ENCODE results near the gene AFDN.

The AFDN gene

DNA sequence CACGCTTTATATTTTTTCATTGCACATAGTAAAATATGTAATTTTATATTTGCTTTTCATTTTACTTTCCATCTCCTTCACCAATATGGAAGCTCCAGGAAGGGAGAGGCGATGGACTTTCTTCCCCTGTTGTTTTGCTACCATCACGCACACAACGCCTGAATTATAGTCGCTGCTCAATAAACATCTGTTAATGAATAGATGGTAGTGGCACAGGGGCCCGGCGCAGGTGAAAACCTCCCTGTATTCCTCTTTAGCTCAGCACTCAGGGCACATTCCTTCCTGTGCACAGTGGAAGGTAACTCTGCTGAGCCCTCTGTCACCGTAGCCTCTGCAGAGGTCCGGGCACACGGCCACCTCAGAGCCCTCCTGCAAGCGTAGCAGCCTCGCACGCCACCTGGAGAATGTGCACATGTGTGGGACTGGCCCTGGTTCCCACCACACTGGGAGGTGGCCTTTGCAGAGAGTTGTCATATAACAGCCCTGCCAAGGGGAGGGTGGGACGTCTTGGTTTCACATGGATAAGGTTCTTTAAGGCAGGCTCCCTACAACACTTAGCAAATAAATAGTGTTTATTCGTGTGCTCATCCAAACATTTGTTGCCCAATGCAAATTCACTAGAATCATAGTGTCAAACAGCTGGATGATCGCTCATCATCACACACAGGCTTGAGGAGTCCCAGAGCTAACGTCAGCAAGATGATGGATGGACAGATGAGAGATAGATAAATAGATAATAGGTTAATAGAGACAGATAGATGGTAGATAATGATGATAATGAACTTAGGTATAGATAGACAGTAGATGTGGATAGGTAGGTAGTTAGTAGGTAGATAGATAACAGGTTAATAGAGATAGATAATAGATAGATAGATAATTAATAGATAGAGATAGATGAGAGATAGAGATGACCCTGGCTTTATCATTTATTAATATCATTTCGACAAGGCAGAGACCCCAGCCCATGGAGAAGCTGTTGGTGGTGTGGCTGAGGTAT lies 32.3 kb upstream of the AFDN start:
- no peak for DNase-seq

GRCh38 chr6:167795321-167795811 lies 31.3 kb upstream of the AFDN start:
- DNase-seq, result no peak

DNA sequence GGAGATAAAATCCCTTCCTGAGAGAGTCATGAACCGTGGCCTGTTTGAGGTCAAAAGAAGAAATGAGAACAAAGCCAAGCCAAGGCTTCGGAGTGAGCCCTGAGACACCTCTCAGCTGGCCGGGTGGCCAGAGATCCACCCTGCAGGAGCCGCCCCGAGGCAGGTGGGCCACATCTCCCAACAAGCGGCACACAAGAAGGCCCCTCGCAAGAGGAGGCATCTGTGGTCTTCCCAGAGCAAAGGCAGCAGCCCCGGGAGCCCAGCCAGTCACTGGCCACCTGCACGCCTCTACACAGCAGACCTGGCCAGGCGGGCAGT lies 30.9 kb upstream of the AFDN start:
- no peak for DNase-seq

DNA sequence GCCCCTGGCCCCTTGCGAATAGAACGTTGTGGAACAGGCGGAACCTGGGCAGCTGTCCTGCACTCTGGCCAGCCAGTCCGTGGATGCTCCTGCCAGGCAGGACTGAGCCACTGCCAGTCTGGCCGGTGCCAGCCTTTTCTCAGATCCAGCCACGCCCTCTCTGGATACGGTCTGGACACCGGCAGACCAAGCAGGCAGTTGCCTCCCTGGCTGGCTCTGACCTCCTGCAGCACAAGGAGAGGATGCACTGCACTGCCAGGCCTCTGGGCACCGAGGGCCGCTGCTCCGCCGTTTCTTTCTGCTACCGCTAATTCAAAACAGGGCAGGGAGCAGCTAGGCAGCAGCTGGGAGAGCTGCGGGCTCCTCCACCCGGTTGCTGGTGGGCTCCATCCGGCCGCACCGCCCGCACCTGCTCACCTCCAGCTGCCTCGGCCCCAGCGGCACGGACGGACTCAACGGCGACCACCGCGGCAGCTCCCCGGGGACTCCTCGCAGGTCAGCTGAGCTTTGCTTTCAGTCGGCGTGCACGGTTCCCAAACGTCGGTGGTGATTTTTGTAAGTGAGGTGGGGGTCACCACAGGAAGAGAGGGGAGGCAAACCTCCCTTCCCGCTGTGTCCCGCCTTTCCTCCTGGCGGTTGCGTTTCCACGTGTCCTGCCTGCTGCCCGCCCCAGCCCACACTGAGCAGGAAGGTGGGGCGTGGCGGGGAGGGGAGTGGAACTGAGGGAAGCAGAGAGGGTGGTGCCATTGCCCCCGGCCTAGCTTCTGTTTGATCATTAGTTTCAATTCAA lies 30.3 kb upstream of the AFDN start:
- DNase-seq, result peak in 29 of 51 donors; percentile 7 to 69 (median 28)

DNA sequence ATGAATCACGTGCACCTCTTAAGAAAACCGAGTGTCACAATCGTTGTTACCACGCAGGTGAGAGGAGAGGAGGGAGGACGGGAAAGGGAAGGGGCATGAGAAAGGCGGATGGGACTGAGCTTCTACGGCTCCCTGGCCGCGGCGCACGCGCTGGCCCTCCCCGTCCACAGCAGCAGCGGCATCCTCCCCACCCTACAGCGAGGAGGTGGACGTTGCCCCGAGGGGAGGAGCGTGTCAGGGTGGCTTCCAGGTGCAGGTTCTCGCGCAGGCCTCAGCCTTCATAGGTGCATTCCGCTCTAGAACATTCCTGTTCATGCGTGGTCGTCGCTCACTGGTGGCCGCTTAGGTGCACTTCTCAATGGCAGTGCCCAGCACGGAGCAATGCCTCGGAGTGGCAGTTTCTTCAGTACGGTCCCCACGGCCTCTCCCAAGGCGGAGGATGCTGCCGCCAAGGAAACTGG lies 29.7 kb upstream of the AFDN start:
- no peak for DNase-seq

- no peak for DNase-seq
These were observed 29.0 kb upstream of the AFDN start for GRCh38 chr6:167797476-167798265.

DNA sequence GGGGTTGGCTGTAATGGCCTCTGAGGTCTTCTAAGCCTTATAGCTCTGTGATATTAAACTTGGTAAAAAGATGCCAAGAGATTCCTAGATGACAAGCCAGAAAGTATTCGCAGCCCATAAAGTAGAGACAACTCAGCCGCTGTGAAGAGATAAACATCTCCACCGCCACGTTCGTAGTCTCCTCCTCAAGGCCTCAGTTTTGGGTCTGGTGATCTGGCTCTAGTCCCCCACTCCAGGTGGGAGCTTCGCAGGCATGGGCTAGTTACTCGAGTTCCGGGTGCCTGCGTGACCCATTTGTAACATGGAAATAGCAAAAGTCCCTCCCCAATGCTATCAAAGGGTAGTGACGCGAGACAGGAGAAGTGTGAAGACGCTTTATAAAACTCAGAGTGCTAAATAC lies 28.3 kb upstream of the AFDN start:
- no peak for DNase-seq

GRCh38 chr6:167799033-167799821 lies 27.5 kb upstream of the AFDN start:
- DNase-seq, result peak in 23 of 51 donors; percentile 5 to 50 (median 23)

- no peak for DNase-seq
These were observed 26.2 kb upstream of the AFDN start for GRCh38 chr6:167800549-167800948.

DNA sequence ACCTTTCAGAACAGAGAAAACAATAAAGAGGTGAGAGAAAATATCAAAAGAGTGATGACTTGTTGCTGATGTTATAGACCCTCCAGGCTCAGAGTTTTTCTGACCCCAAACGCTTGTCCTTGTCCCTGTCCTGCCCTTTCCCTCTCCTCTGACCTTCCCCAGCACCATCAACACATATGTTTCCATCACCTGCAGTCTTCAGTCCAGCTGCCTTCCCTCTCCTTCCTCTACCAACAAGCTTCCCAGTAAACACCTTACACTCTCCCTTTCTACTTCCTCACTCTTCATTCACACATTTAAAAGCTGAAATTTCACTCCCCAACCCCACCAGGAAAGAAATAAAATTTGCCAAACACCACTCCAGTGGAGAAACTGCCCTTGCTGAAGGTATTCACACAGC lies 25.4 kb upstream of the AFDN start:
- DNase-seq, result no peak

DNA sequence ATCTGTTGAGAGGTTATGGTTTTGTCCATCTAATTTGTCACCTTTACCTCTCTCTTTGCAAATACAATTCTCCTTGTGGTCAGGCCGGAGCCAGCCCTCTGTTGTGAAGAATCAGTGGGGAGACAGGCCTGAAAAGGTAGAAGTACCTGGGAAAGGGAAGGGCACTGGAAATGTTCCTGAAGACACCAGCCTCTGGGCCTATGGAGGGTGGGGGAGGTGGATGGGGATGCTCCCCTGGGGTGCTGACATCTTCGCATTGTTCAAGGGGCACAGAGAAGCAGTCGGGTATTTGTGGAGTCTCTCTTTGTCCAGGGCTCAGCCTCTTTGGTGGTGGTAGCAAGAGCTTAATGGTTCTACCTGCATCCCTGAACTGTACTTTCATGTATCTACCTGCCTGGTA lies 24.4 kb upstream of the AFDN start:
- DNase-seq, result no peak

- no peak for DNase-seq
These were observed 22.9 kb upstream of the AFDN start for GRCh38 chr6:167803816-167804215.

DNA sequence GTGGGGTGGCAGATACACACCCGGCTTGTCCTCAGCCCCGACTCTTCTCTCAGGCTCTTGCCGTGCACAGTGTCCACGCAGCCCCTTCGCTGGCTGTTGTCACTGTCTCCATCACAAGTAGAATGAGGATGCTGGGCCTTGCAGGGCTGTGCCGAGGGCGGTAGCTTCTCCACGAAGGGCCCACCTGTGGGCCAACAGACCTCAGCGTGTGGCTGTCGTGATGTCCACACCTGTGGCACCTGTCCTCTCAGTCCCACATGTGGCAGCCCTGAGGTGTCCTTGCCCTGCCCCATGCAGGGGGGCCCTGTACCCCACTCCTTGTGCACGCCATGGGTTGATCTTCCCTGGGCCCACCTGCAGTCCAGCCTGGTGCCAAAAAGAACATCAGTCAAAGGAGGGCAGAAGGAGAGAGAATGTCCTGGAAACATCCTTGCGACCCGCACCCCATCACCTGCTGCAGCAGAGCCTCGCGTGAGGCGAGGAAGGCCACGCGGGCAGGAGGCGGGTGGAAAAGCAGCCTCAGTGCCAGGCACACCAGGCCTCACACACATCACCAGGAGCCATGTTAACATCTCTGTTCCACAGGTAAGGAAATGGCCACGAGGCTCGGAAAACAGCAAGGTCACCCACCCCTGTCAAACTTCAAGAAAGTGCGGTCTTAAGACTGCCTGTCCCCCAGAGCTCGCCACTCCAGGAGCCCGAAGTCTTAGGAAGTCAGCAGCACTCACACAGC lies 22.3 kb upstream of the AFDN start:
- no peak for DNase-seq

DNA sequence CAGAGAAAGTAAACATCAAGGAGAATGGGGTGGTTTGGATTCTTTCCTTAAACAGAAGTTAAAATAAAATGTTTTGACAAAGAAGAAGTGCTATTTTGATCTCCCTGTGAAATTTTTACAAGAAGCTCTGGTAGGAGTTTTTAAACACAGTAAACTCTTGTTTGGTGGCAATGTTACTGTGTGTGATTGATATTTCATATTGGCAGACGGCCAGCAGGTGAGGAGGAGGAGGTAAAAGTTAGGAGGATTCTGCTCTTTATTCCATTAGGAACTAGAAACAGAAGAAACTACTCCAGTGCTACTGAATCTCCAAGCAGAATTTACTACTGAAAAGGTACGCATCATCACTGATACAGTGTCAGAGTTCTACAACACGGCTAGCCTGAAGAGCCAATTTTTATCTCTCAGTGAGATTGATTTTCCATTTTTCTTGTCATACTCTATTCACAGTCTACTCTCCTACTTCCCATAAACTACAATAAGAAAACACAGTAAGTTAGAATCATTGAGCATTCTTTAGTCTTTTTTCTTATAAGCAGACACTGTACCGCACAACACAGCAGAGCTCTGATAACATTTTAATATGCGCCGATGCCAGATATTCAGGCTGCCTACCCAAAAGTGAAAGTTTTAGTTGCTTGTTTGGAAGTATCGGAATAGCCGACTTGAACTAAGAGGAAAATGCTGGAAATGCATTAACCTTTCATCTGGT lies 21.2 kb upstream of the AFDN start:
- no peak for DNase-seq

GRCh38 chr6:167806061-167806700 lies 20.5 kb upstream of the AFDN start:
- DNase-seq, result no peak

GRCh38 chr6:167807200-167807599 lies 19.5 kb upstream of the AFDN start:
- DNase-seq, result no peak

DNA sequence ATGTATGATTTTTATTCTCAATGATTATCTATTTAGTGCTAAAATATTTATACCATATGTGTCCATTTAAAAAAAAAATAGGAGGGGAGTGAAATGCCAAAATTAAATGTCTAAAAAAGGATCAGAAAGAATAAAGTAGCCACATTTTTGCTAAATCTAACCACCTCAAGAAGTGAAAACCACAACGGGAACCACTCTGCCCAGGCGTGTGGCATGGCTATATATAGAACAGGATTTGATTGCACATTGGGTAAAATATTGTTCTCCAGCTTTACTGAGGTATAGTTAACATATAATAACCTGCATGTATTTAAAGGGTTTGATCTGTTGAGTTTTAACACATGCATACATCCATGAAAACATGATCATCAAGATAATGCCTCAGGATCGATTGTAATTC lies 19.0 kb upstream of the AFDN start:
- DNase-seq, result no peak

GRCh38 chr6:167811040-167811439 lies 15.7 kb upstream of the AFDN start:
- DNase-seq, result no peak

All from hypothalamus (tissue), 51 donors.